ENCODE data around the gene OPRM1.

GRCh38 chr6:154292066-154292465, 253.0 kb downstream of the OPRM1 start:
- TF ChIP-seq, protein P1, sequence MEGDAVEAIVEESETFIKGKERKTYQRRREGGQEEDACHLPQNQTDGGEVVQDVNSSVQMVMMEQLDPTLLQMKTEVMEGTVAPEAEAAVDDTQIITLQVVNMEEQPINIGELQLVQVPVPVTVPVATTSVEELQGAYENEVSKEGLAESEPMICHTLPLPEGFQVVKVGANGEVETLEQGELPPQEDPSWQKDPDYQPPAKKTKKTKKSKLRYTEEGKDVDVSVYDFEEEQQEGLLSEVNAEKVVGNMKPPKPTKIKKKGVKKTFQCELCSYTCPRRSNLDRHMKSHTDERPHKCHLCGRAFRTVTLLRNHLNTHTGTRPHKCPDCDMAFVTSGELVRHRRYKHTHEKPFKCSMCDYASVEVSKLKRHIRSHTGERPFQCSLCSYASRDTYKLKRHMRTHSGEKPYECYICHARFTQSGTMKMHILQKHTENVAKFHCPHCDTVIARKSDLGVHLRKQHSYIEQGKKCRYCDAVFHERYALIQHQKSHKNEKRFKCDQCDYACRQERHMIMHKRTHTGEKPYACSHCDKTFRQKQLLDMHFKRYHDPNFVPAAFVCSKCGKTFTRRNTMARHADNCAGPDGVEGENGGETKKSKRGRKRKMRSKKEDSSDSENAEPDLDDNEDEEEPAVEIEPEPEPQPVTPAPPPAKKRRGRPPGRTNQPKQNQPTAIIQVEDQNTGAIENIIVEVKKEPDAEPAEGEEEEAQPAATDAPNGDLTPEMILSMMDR (IDR thresholded peaks at IDR 0.05; ENCODE audit: low read depth, low read length, poor library complexity, severe bottlenecking): no peak
- no peak for TF ChIP-seq EZH2phosphoT487 (IDR thresholded peaks at IDR 0.05; ENCODE audit: borderline replicate concordance, low read length)
